Retinal pigment epithelial cell (primary cell): ENCODE data around the gene PJA2.

Experiments
- DNase-seq: peaks from one replicate; pipeline ENCODE4 v3.0.0-alpha.2; 2010; ENCODE audit warnings: low read depth
- H3K4me3 ChIP-seq: 2 replicates; pipeline ENCODE4 v1.5.1; 2011; ENCODE audit warnings: mild to moderate bottlenecking, low read length, control low read depth, moderate library complexity
- TF ChIP-seq, protein P1 (sequence below): conservative IDR thresholded peaks from 2 replicates; pipeline ENCODE4 v1.5.1; 2011; ENCODE audit warnings: low read depth, low read length, control low read depth, inconsistent platforms

The PJA2 gene

DNA sequence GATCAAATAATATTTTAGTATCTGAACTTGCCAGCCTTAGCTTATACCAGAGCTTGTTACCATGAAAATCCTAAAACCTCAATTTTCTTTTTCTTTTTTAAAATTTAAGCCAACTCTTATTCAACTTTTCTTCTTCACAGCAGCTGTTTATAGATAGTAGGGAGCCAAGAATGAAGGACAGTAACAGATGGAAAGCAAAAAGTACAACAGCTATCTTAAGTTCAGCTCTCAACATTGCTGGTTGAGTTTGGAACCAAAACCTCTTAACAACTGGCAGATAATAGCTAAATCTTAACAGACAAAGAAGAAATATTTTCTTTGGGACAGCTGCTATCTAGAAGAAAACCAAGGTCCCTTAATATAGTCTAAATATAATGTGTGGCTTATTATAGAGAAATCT lies 74.7 kb downstream of the PJA2 start:
- no peak overlapping the region for H3K4me3 ChIP-seq
- DNase-seq: no peak
- TF ChIP-seq, protein P1, sequence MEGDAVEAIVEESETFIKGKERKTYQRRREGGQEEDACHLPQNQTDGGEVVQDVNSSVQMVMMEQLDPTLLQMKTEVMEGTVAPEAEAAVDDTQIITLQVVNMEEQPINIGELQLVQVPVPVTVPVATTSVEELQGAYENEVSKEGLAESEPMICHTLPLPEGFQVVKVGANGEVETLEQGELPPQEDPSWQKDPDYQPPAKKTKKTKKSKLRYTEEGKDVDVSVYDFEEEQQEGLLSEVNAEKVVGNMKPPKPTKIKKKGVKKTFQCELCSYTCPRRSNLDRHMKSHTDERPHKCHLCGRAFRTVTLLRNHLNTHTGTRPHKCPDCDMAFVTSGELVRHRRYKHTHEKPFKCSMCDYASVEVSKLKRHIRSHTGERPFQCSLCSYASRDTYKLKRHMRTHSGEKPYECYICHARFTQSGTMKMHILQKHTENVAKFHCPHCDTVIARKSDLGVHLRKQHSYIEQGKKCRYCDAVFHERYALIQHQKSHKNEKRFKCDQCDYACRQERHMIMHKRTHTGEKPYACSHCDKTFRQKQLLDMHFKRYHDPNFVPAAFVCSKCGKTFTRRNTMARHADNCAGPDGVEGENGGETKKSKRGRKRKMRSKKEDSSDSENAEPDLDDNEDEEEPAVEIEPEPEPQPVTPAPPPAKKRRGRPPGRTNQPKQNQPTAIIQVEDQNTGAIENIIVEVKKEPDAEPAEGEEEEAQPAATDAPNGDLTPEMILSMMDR: no peak

DNA sequence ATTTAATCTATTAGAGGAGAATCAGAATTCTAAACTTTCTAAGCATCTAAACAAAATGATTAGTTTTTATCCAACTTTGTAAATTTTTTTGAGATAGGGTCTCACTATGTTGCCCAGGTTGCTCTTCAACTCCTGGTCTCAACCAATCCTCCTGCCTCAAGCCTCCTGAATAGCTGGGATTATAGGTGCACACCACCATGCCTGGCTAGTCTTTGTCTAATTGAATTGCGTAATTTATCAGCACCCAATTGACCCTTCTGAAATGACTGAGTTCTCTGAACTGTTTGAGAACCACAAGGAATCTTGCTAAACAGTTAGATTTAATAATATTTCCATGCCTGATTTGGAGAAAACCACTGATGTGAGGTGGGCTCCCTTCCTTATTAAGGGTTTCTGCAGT lies 75.7 kb downstream of the PJA2 start:
- no peak for DNase-seq
- TF ChIP-seq, protein P1: no peak
- H3K4me3 ChIP-seq: no peak overlapping the region

DNA sequence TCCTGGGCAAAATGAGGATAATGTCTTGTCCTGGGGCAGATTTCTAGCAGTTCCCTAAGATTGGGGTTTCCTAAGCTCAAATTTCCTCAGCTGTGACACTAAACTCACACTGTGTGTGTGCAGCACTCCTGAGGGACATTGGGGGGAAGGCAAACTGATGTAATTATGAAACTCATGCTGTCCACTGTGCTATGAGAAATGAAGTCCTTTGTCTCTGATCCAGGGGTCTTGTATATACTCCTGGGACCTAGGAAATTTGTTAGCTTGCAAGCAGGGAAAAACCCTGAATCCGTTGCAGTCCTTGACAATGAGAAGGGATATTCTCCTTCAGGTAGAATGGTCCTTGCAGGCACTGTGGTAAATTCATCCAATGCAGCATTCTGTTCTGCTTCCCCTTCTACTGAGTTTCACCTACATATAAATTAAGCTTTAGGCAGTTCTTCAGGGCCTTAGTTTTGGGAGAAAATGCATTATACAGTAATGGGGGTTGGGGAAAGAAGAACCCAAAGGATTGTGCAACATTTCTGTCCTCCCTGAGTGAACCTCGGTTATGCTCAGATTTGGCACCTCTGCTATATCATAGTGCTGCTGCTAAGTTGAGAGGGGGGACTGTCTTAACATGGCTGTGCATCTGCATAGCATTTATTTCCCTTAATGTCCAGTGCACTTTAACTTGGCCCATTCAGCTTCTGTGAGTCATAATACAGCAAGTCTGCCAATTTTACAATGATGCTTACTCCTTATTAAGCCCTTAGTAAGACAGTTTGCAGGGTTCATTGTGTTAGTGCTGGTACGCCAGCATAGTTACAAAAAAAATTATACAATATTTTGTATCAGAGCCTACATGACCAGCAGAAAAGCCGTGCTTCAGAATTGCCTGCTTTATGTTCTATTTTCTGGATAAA lies 80.2 kb downstream of the PJA2 start:
- no peak overlapping the region for H3K4me3 ChIP-seq
- peak; percentile 66 for DNase-seq
- TF ChIP-seq, protein P1: no peak

DNA sequence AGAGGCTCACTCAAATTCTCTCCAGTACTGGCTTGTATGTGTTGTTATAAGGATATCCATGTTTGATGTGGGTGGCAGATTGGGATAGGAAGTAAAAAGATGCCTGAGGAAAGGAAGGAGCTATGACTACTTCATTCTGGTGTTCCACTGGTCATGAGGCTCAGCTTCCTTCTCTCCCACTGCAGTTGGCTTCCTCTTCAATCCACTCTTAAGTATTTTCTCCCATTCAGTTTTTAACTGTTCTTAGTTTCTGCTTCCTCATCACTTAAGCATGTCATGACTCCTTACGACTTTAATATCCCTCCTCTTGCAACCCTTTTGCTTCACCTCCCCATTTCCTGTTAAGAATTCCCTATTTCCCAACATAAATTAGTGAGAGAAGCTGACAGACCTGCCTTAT lies 81.1 kb downstream of the PJA2 start:
- TF ChIP-seq, protein P1: no peak
- no peak for DNase-seq

DNA sequence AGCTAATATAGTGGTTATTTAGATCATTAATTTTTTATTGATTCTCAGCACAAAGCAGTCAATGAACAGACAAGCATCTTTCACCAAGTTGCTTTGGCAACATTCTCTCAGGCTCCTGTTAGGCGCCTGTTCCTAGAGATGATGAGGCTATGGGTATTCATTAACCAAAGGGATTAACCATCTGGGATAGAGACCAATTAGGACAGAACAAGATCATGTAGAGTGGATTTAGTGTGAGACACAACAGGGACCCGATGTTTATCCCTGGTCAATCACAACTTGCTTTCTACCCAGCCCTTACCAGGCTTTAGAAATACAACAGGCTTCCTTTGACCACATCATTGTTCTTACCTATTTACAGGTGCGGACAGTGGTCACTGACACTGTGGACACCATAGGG lies 82.2 kb downstream of the PJA2 start:
- DNase-seq: no peak
- no peak overlapping the region for H3K4me3 ChIP-seq
- TF ChIP-seq, protein P1: no peak

More for the DNA sequence above, 81.1 kb downstream of the PJA2 start:
- H3K4me3 ChIP-seq: no peak overlapping the region

DNA sequence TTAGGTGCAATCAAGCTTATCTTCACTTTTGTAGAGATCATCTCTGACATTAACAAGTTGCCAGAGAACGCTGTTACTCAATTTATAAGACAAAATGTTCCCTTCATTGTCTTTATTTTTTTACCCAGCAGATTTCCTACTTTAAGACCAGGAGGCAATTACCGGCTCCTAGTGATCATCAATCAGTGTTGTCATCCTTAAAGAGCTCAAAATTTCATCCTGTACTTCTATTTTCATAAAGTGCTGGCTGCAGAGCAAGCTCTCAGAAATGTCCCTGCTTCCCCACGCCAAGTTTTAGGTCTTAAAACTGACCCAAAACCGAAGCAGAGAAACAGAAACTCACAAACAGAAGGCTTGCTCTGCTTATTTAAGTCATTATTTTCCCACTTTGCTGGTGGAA lies 82.9 kb downstream of the PJA2 start:
- no peak overlapping the region for H3K4me3 ChIP-seq
- TF ChIP-seq, protein P1: no peak
- DNase-seq: no peak

DNA sequence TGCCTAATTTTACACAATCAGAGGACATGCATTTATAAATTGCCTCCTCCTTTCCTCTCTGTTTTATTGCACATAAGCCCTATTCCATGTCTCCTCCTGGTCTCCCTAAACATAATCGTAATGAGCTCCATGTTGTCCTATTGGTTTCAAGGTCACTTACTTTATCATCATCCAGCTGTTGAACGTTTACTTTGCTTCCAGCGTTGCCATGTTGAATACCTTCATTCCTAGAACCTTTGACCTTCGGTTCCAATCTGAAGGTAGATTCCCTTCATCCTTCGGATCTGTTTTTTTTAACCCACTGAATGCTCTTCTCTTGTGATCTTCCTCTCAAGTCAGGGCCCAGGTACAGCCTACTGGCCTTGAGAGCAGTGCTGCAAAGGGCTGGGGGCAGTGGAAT lies 84.3 kb downstream of the PJA2 start:
- DNase-seq: no peak
- TF ChIP-seq, protein P1: no peak
- no peak overlapping the region for H3K4me3 ChIP-seq
